H9 (cell line): ENCODE data around the gene SHROOM1. TPM values are rescaled to one million over a fixed set of nuclear protein-coding genes. Genes with fewer than 3 reads are reported as not detected.

Experiments used
- DNase-seq: peaks from one replicate; pipeline ENCODE4 v3.0.0-alpha.2; 2017
- H2AFZ ChIP-seq: one replicate; pipeline ENCODE4 v1.6.1; 2013; ENCODE audit warnings: mild to moderate bottlenecking, low read length, control low read depth, moderate library complexity
- H2AK5ac ChIP-seq: 2 replicates; pipeline ENCODE4 v1.6.1; 2013; ENCODE audit warnings: low read length, control low read depth, mixed read lengths; ENCODE audit not compliant: insufficient read length
- H2BK120ac ChIP-seq: one replicate; pipeline ENCODE4 v1.6.1; 2013; ENCODE audit warnings: low read depth, mild to moderate bottlenecking, low read length, control low read depth, inconsistent platforms; ENCODE audit not compliant: poor library complexity, severe bottlenecking
- H2BK12ac ChIP-seq: 2 replicates; pipeline ENCODE4 v1.6.1; 2013; ENCODE audit warnings: low read length, control low read depth, mixed read lengths, low read depth; ENCODE audit not compliant: insufficient read length
- H2BK15ac ChIP-seq: 2 replicates; pipeline ENCODE4 v1.6.1; 2013; ENCODE audit warnings: low read depth, low read length, control low read depth
- H2BK20ac ChIP-seq: one replicate; pipeline ENCODE4 v1.6.1; 2013; ENCODE audit warnings: low read depth, mild to moderate bottlenecking, low read length, control low read depth, inconsistent platforms; ENCODE audit not compliant: poor library complexity, severe bottlenecking
- H2BK5ac ChIP-seq: 2 replicates; pipeline ENCODE4 v1.6.1; 2013; ENCODE audit warnings: low read length, control low read depth, mixed read lengths; ENCODE audit not compliant: insufficient read length
- H3K14ac ChIP-seq: 2 replicates; pipeline ENCODE4 v1.6.1; 2013; ENCODE audit warnings: low read length, control low read depth; ENCODE audit not compliant: insufficient read depth
- H3K18ac ChIP-seq: 2 replicates; pipeline ENCODE4 v1.6.1; 2013; ENCODE audit warnings: low read depth, mild to moderate bottlenecking, mixed read lengths, low read length, control low read depth; ENCODE audit not compliant: insufficient read length
- H3K23ac ChIP-seq: 2 replicates; pipeline ENCODE4 v1.6.1; 2013; ENCODE audit warnings: low read length, control low read depth, mixed read lengths, low read depth; ENCODE audit not compliant: insufficient read length
- H3K23me2 ChIP-seq: 2 replicates; pipeline ENCODE4 v1.6.1; 2013; ENCODE audit warnings: low read depth, mild to moderate bottlenecking, mixed read lengths, low read length, control low read depth; ENCODE audit not compliant: insufficient read length, poor library complexity, severe bottlenecking
- H3K27ac ChIP-seq: 2 replicates; pipeline ENCODE4 v1.5.1; 2013; ENCODE audit warnings: low read length, control low read depth, mixed read lengths, low read depth; ENCODE audit not compliant: insufficient read length
- H3K27me3 ChIP-seq: 2 replicates; pipeline ENCODE4 v1.6.1; 2013; ENCODE audit warnings: low read length, control low read depth, inconsistent platforms; ENCODE audit not compliant: insufficient read depth
- H3K4ac ChIP-seq: 2 replicates; pipeline ENCODE4 v1.6.1; 2013; ENCODE audit warnings: low read depth, mild to moderate bottlenecking, control low read depth, inconsistent platforms, low read length, moderate library complexity
- H3K4me1 ChIP-seq: 2 replicates; pipeline ENCODE4 v1.6.1; 2013; ENCODE audit warnings: low read length, control low read depth, inconsistent platforms; ENCODE audit not compliant: insufficient read depth
- H3K4me2 ChIP-seq: 2 replicates; pipeline ENCODE4 v1.6.1; 2013; ENCODE audit warnings: low read length, control low read depth, mixed read lengths; ENCODE audit not compliant: insufficient read length, insufficient read depth
- H3K56ac ChIP-seq: 2 replicates; pipeline ENCODE4 v1.6.1; 2013; ENCODE audit warnings: low read depth, mild to moderate bottlenecking, mixed read lengths, low read length, control low read depth; ENCODE audit not compliant: insufficient read length
- H3K79me1 ChIP-seq: 2 replicates; pipeline ENCODE4 v1.6.1; 2013; ENCODE audit warnings: low read depth, mild to moderate bottlenecking, moderate library complexity, low read length, control low read depth, inconsistent platforms; ENCODE audit not compliant: insufficient read depth, poor library complexity, severe bottlenecking
- H3K79me2 ChIP-seq: 2 replicates; pipeline ENCODE4 v1.6.1; 2013; ENCODE audit warnings: low read length, control low read depth, inconsistent platforms; ENCODE audit not compliant: insufficient read depth
- H3K9ac ChIP-seq: 2 replicates; pipeline ENCODE4 v1.6.1; 2013; ENCODE audit warnings: low read length, control low read depth, mixed read lengths; ENCODE audit not compliant: insufficient read length; ENCODE audit errors: extremely low read depth
- H3K9me3 ChIP-seq: one replicate; pipeline ENCODE4 v1.6.1; 2013; ENCODE audit warnings: low read depth, low read length, inconsistent platforms; ENCODE audit not compliant: control insufficient read depth
- H3T11ph ChIP-seq: one replicate; pipeline ENCODE4 v1.6.1; 2013; ENCODE audit warnings: mild to moderate bottlenecking, low read length, control low read depth, inconsistent platforms
- H4K20me1 ChIP-seq: one replicate; pipeline ENCODE4 v1.6.1; 2013; ENCODE audit not compliant: control insufficient read depth, insufficient read length, insufficient read depth
- H4K5ac ChIP-seq: 2 replicates; pipeline ENCODE4 v1.6.1; 2013; ENCODE audit warnings: low read depth, mild to moderate bottlenecking, mixed read lengths, low read length, control low read depth; ENCODE audit not compliant: insufficient read length
- H4K8ac ChIP-seq: replicated peaks from 2 replicates; pipeline ENCODE4 v1.6.1; 2013; ENCODE audit warnings: low read length, control low read depth, mixed read lengths, low read depth; ENCODE audit not compliant: insufficient read length
- H4K91ac ChIP-seq: 2 replicates; pipeline ENCODE4 v1.6.1; 2013; ENCODE audit warnings: low read depth, mild to moderate bottlenecking, moderate library complexity, mixed read lengths, low read length, control low read depth; ENCODE audit not compliant: insufficient read length
- H3K27ac Mint-ChIP-seq, 3 experiments: 2 replicates in 2 of 3; 3 replicates in 1 of 3; pipeline ENCODE4 v1.8.0; 2020 to 2021; ENCODE audit warnings: mixed read lengths in 3 of 3, mild to moderate bottlenecking in 1 of 3, moderate library complexity in 1 of 3
- H3K27me3 Mint-ChIP-seq: 2 replicates; pipeline ENCODE4 v1.8.0; 2021; ENCODE audit warnings: low read depth, mild to moderate bottlenecking, moderate library complexity, mixed read lengths
- H3K36me3 Mint-ChIP-seq, 3 experiments: 2 replicates in 2 of 3; 3 replicates in 1 of 3; pipeline ENCODE4 v1.8.0; 2020 to 2021; ENCODE audit warnings: low read depth in 3 of 3, mixed read lengths in 3 of 3; ENCODE audit not compliant: insufficient read depth in 1 of 3
- H3K4me1 Mint-ChIP-seq, 2 experiments: 2 replicates each; pipeline ENCODE4 v1.8.0; 2020; ENCODE audit warnings: mixed read lengths in 2 of 2
- H3K4me3 Mint-ChIP-seq, 2 experiments: 2 replicates in 1 of 2; 3 replicates in 1 of 2; pipeline ENCODE4 v1.8.0; 2020 to 2021; ENCODE audit warnings: mild to moderate bottlenecking in 2 of 2, mixed read lengths in 2 of 2, moderate library complexity in 1 of 2
- H3K9me3 Mint-ChIP-seq, 2 experiments: 2 replicates in 1 of 2; 3 replicates in 1 of 2; pipeline ENCODE4 v1.8.0; 2020; ENCODE audit warnings: mild to moderate bottlenecking in 2 of 2, mixed read lengths in 2 of 2, moderate library complexity in 1 of 2
- CTCF ChIP-seq: fragments of 200-600 bp; sonication (generic); conservative IDR thresholded peaks from 3 replicates; pipeline ENCODE4 v1.8.0; 2021; ENCODE audit warnings: antibody characterized with exemption, mild to moderate bottlenecking
- WGBS: extraction: QIAGEN DNeasy Blood & Tissue Kit; methylation state at CpG from one replicate; pipeline ENCODE4 v1.1.7; 2013; ENCODE audit warnings: missing lambda C conversion rate, low lambda C conversion rate, mixed read lengths; ENCODE audit not compliant: insufficient read length; ENCODE audit errors: extremely low coverage; 5-methylcytosine and 5-hydroxymethylcytosine counted together
- long read RNA-seq: library from polyadenylated mRNA; unstranded; transcript quantifications from one replicate; pipeline ENCODE4 v2.0.0, GENCODE V29; 2020
- total RNA-seq: library from RNA; stranded (reverse); gene quantifications from 2 replicates; pipeline ENCODE4 v1.2.1, GENCODE V29; 2021

Gene SHROOM1
- 5.8 and 7.0 TPM in 2 replicates for total RNA-seq
- long read RNA-seq, partial matches to known transcripts, result 4 of 9 reads
- long read RNA-seq, other reads (novel, unspliced or antisense), result 5 of 9 reads

DNA sequence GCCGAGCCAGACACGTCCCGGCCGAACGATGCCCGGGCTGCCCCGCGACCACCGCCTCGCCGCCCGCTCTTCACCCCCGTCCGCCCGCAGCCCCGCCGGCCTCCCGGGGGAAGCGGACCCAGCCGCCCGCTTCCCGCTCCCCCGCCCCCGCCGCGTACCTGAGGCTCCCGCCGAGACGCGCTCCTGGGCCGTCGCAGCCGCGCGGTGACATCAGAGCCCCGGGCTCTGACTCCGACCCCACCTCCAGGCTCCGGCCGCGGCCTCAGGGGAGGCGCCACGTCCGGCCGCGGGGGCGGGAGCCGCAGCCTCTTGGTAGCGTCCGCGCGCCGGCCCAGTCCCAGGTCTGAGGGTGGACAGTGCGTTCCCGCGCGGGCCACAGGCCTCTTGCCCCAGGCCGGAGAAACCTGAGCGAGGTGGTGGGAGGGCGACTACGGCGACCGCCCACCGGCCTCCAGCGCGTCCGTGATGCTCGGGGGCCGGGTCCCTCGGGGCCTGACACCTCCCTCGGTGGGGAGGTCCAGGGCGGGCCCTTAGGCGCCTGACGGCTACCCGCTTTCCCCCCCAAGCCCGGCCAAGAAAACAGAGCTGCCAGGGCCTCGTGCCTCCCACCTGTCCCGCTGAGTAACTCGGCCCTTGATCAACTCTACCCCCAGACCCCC lies at the start of gene SHROOM1:
SHROOM1 (minus strand) TSS at position 212 of the 659 bp plus-strand sequence. CDS start 4,507 bp downstream, outside the sequence.
- H3K23me2 ChIP-seq, result peaks cover 15% of the 10 kb centered on the region
- peak; percentile 66 for DNase-seq
- H3K27ac ChIP-seq, result no peak within 1 kb of the TSS
- no peak within 1 kb of the TSS for H3K18ac ChIP-seq
- no peak within 1 kb of the TSS for H2BK12ac ChIP-seq
- no peak within 1 kb of the TSS for H2BK5ac ChIP-seq
- H3K4me2 ChIP-seq, result peak within 1 kb of the TSS; percentile 39
- Mint-ChIP-seq H3K9me3 (no peaks in the 10 kb centered on the region; a peak in 1 of 5 replicates), H3K4me3 (peak within 1 kb of the TSS; percentile 76 to 85), H3K27ac (0 out of 7 replicates have a peak within 1 kb of the TSS, but pooled peaks of 1 of the 3 experiments have one; percentile 53), H3K36me3 (no peaks in the 10 kb centered on the region; a peak in 1 of 7 replicates), H3K27me3 (peaks cover 65% of the 10 kb centered on the region), H3K4me1 (peaks cover 7 to 15% of the 10 kb centered on the region in 2 experiments; a peak in 3 of 4 replicates)
- H3K9me3 ChIP-seq, result no peaks in the 10 kb centered on the region
- no peak within 1 kb of the TSS for H3K56ac ChIP-seq
- no CpG with 5 or more reads among the region's 78 CpGs for WGBS
- peak within 1 kb of the TSS; percentile 13 for H3K9ac ChIP-seq
- H3K79me1 ChIP-seq, result no peaks in the 10 kb centered on the region
- H4K20me1 ChIP-seq, result no peaks in the 10 kb centered on the region
- no peak within 1 kb of the TSS for H4K5ac ChIP-seq
- H2AK5ac ChIP-seq, result no peak within 1 kb of the TSS
- no peak within 1 kb of the TSS for H4K91ac ChIP-seq
- H3K4me1 ChIP-seq, result no peaks in the 10 kb centered on the region
- TF ChIP-seq CTCF, result no peak
- H2BK15ac ChIP-seq, result no peak within 1 kb of the TSS
- peaks cover 19% of the 10 kb centered on the region; the same call in 1 of the 2 replicates for H3K27me3 ChIP-seq
- no peak within 1 kb of the TSS for H2BK20ac ChIP-seq
- H2BK120ac ChIP-seq, result no peak within 1 kb of the TSS
- no peak within 1 kb of the TSS for H3K23ac ChIP-seq
- H3T11ph ChIP-seq, result no peak within 1 kb of the TSS
- no peak within 1 kb of the TSS for H2AFZ ChIP-seq
- peak within 1 kb of the TSS; percentile 38 for H3K14ac ChIP-seq
- no peak within 1 kb of the TSS for H3K4ac ChIP-seq
- no peaks in the 10 kb centered on the region for H3K79me2 ChIP-seq
- no peak within 1 kb of the TSS for H4K8ac ChIP-seq
